ENCODE data around the gene MAP7D3.

The MAP7D3 gene

DNA sequence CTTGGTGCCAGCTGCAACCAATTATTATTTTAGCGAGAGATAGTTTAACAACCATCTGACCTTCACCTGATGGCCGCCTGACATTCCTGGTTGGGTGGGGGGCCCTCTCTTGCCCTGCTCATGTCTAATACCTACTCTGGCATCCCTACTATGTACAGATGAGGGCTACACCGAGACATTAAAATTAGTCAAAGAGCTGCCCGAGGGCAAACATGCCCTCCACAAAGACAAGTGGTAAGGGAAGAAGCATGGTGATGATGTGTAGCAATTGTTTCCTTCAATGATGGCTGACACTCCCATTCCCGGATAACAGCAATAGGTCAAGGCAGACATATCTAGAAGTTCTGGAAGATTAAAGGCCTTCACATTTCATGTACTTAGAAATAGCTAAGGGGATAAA, 49.6 kb downstream of the MAP7D3 start:
- Histone ChIP-seq H3K36me3 (peaks cover 1 to 4% (median 3%) of the 10 kb centered on the region in 3 donors), H3K27me3 (no peaks in the 10 kb centered on the region), H3K9me3 (no peaks in the 10 kb centered on the region), H3K4me1 (peaks cover 0 to 66% (median 25%) of the 10 kb centered on the region in 4 donors), H3K27ac (peak overlapping the region; percentile 78 to 81), H3K4me3 (peak overlapping the region; percentile 48 to 49)
- intact Hi-C loops (cut with DNase I; ENCODE audit: low total_unique reads): no loop called here
- no peak for DNase-seq
- TF ChIP-seq, protein P1, sequence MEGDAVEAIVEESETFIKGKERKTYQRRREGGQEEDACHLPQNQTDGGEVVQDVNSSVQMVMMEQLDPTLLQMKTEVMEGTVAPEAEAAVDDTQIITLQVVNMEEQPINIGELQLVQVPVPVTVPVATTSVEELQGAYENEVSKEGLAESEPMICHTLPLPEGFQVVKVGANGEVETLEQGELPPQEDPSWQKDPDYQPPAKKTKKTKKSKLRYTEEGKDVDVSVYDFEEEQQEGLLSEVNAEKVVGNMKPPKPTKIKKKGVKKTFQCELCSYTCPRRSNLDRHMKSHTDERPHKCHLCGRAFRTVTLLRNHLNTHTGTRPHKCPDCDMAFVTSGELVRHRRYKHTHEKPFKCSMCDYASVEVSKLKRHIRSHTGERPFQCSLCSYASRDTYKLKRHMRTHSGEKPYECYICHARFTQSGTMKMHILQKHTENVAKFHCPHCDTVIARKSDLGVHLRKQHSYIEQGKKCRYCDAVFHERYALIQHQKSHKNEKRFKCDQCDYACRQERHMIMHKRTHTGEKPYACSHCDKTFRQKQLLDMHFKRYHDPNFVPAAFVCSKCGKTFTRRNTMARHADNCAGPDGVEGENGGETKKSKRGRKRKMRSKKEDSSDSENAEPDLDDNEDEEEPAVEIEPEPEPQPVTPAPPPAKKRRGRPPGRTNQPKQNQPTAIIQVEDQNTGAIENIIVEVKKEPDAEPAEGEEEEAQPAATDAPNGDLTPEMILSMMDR (IDR thresholded peaks at IDR 0.05): no peak

DNA sequence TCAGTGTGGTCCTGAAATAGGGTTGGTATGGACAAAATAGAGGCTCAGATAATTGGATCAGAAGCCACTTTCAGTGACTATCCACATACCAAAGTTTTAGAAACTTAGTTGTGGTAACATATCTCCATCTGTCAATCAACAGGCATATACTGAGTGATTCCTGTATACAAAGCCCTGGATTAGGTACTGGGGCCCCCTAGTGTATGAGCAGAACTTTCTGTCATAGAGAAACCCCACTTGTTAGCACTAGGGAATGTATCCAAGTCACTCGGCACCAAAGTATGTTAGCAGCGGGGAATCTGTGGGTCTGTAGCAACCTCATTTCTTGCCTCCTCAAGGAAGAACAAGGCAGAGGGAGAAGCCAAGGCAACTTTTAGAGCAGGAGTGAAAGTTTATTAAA, 50.7 kb downstream of the MAP7D3 start:
- Histone ChIP-seq H3K9me3 (no peaks in the 10 kb centered on the region), H3K4me3 (peak overlapping the region; percentile 48 to 49), H3K36me3 (no peaks in the 10 kb centered on the region), H3K27me3 (no peaks in the 10 kb centered on the region), H3K27ac (peak overlapping the region; percentile 78 to 81), H3K4me1 (peaks cover 0 to 66% (median 24%) of the 10 kb centered on the region in 4 donors)
- intact Hi-C loops (cut with DNase I; ENCODE audit: low total_unique reads): no loop called here
- DNase-seq: no peak
- TF ChIP-seq, protein P1 (IDR thresholded peaks at IDR 0.05): peak in 1 of 2 experiments; percentile 29

DNA sequence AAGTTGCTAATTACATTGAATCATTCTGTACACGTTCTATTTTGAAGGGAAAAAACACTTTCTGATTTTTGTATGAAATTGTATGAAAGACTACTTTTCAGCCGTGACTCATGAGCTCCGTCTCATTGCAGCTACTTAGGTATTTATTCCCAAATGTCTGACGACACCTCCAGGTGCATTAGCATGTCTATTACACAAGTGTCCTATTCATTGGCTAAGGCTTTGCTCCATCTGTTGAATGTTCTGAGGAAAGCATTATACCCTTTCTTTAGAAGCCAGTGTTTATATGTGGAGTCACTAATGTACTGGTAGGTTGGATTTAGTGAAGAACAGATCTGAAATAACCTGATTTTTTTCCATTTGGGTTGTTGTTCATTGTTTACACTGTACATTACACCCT, 51.8 kb downstream of the MAP7D3 start:
- Histone ChIP-seq H3K9me3 (no peaks in the 10 kb centered on the region), H3K4me1 (peaks cover 0 to 66% (median 20%) of the 10 kb centered on the region in 4 donors), H3K27ac (peak overlapping the region; percentile 78 to 81), H3K36me3 (no peaks in the 10 kb centered on the region), H3K27me3 (no peaks in the 10 kb centered on the region), H3K4me3 (peak overlapping the region; percentile 48 to 49)
- no peak for DNase-seq
- TF ChIP-seq, protein P1 (IDR thresholded peaks at IDR 0.05): no peak
- intact Hi-C loops (cut with DNase I; ENCODE audit: low total_unique reads): no loop called here

DNA sequence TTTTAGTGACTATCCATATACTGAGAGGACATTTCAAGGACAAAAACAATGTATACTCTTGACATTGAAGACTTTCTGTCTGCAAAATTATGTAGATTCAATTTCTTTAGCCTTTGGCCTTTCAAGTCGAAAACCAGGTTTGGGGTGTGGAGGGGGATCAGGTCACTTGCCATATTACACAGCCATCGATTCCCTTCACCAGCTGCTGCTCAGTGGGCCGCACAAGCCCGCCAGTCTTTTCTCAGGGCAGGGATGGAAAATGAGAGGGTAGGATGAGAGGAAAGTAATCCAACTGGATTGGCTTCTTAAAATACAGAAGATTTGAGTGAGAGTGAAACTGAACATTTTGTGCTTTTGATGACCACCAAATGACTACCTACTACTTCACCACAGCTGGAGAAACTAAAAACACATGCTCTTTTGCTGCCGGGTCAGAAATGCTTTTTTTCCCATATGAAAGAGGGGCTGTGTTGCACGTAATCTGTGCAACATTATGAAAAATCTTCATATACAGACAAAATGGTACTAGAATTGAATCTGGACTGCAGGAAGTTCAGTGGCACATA, 52.4 kb downstream of the MAP7D3 start:
- TF ChIP-seq, protein P1 (IDR thresholded peaks at IDR 0.05): no peak
- Histone ChIP-seq H3K27me3 (no peaks in the 10 kb centered on the region), H3K27ac (peak overlapping the region; percentile 78 to 81), H3K9me3 (no peaks in the 10 kb centered on the region), H3K36me3 (no peaks in the 10 kb centered on the region), H3K4me3 (peak overlapping the region; percentile 48 to 49), H3K4me1 (peaks cover 0 to 66% (median 16%) of the 10 kb centered on the region in 4 donors)
- intact Hi-C loops (cut with DNase I; ENCODE audit: low total_unique reads): no loop called here
- no peak for DNase-seq

DNA sequence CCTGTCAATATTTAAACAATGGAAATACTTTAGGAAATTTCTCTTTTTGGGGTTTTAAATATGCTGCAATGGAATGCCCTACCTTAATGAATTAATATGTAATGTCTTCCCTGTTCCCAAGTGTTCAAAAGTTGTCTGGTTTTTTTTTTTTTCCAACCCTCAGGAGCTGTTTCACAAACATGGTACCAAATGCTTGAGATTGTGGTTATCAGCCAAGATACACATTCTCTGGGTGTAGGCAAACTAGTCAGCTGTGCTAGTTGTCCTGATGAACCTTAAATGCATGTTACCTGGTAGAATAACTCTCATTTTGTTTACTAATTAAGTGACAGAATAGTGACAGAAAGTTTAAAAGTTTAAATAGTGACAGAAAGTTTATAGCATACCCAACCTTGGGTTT, 53.2 kb downstream of the MAP7D3 start:
- DNase-seq: no peak
- TF ChIP-seq, protein P1 (IDR thresholded peaks at IDR 0.05): no peak
- Histone ChIP-seq H3K27ac (peak overlapping the region; percentile 78 to 81), H3K4me3 (peak overlapping the region; percentile 48 to 49), H3K27me3 (no peaks in the 10 kb centered on the region), H3K4me1 (peaks cover 0 to 66% (median 21%) of the 10 kb centered on the region in 4 donors), H3K9me3 (no peaks in the 10 kb centered on the region), H3K36me3 (no peaks in the 10 kb centered on the region)
- intact Hi-C loops (cut with DNase I; ENCODE audit: low total_unique reads): no loop called here
